ENCODE measurements around the gene PDE8A.

PDE8A gene

GRCh38 chr15:85014932-85015331 lies 33.3 kb downstream of the PDE8A start:
- no peak for DNase-seq

DNA sequence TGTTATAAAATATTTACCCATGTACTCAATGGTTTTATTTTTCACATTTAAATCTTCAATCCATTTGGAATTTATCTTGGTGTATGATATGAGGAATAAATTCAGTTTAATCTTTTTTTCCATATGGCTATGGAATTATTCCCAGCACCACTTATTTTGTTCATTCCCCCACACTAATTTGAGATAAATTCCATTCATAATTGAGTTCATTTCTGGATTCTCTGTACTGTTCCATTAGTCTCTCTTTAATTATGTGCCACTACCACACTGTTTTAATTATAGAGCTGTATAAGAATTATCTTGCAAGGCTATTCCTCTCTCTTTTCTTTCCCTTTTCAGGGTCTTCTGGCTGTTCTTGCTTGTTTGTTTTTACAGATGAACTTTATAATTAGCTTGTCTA lies 34.6 kb downstream of the PDE8A start:
- DNase-seq = no peak

GRCh38 chr15:85019815-85020590 lies 38.3 kb downstream of the PDE8A start:
- no peak for DNase-seq

DNA sequence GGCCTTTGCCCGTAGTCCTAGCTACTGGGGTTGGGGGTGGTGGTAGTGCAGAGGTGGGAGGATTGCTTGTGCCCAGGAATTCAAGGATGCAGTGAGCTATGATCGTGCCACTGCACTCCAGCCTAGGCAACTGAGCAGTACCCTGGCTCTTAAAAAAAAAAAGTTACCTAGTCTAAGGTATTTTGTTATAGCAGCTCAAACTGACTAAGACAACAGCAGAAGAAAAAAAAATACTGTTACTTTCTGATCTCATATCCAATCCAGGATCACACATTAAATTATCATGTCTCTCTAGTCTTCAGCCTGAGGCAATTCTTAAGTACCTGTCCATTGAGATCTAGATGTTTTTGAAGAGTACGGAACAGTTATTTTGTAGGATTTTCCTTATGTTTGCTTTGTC lies 39.8 kb downstream of the PDE8A start:
- no peak for DNase-seq

GRCh38 chr15:85022860-85023403 lies 41.3 kb downstream of the PDE8A start:
- no peak for DNase-seq

- no peak for DNase-seq
These were observed 42.3 kb downstream of the PDE8A start for GRCh38 chr15:85024003-85024402.

DNA sequence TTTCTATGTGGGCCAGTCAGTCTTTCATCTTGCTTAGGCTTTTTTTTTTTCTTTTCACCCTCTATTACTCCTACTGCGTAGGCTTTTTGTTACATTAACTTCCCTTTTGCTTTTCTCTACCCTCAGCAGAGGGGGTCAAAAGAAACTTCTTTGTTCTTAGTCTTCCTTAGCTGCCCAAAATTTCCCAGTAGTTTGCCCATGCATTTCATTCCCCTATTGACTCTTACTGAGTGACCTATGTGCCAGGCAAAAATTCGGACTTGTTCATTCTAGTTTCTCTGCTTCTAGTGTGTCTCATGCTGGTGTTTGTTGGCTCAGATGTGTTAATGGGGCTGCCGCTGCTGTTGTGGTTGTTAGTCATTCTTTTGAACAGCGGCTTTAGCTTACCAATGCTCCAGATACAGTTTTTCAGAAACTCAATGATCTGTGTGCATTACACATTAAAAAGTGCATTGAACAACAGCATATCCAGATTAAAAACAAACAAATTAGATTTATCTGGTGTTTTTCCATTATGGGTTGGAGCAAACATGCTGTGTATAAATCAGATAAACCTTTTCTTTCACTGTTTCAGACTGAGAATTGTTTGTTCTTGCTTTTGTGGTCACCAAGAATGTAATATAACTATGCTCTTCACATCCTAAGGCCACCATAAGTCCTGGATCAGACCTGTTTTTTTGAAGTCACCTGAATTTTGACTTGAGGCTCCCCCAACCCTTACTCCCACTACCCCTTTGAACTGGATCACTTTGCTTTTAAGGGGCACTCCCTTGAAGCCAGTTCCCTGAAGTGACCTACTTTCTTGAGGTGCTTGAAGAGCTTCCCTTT lies 43.1 kb downstream of the PDE8A start:
- no peak for DNase-seq

GRCh38 chr15:85025516-85026251 lies 44.0 kb downstream of the PDE8A start:
- DNase-seq = no peak

DNA sequence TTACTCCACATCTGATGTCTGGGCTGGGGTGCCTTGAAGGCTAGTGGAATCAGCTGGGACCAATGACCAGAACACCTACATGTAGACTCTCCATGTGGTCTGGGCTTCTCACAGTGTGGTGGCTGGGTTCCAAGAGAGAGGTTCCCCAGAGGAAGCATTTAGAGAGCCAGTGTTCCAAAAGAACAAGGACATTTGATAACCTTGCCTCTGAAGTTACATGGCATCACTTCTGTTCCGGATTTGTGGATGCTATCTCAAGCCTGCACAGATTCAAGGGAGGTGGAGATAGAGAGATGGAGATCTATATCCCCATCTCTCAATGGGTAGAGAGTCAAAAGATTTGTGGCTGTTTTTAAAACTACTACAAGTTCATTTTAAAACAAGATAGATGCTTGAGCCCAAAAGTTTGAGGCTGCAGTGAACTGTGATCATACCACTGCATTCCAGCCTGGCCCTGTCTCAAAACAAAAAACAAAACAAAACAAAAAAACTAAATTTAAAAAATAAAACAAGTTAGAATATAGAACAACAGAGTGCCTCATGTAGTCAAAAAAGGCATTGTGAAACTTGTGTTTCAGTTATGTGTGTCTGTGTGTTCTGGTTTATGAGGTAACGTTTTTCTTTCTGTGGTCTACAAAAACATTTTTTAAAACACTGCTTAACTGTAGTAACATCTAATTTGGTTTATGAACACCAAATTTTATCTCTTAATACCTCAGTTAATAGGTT lies 44.8 kb downstream of the PDE8A start:
- DNase-seq = no peak

DNA sequence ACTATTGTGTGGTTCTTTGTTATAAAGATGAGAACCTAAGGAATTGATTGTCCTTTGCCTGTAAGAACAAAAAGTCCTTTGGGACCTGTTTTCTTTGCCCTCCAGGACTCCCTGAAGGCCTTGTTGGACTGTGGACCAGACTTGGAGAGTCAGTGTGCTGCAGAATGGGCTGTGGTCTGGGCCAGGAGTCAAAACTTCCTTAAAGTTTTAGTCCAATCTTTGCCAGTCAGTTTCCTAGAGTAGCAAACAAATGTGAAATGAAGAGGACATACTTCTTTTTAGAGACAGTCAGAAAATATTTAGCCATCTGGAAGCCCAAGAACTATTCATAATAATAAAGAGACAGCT lies 45.4 kb downstream of the PDE8A start:
- DNase-seq = no peak

DNA sequence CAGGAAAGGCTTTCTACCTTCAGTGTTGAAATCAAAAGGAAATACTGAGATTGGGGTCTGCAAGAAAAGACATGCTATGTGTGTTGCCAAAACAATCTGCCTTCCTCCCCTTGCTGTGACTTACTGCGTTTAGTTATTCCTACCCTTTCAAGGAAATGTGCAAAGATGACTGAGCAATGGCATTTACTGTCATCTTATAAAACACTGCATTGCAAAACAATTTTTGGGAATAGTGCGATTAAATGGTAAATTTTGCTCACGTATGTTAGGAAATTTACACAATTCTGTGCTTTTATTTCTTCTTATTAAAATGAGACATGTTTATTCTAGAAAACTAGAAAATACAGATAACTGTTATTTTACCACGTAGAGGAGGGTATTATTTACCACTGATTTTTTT lies 45.8 kb downstream of the PDE8A start:
- DNase-seq = no peak

GRCh38 chr15:85028416-85028815 lies 46.8 kb downstream of the PDE8A start:
- DNase-seq = no peak

DNA sequence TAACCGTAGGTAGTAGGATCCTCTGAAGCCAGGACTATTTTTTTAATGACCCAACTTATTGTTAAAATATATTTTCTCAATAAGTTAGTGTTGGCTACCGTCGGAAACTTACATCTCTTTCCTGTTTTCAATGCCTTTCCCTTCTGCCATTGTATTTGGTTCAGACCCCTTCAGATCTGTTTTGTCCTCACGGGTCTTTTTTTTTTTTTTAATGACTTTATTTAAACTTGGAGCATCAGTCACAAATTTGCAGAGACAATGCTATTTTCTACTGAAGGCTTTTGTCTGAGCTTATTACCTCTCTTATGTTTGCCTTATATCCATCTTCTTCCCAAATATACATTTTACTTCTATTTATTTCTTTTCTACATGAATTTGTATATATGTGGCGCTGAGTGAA lies 47.6 kb downstream of the PDE8A start:
- DNase-seq = no peak

DNA sequence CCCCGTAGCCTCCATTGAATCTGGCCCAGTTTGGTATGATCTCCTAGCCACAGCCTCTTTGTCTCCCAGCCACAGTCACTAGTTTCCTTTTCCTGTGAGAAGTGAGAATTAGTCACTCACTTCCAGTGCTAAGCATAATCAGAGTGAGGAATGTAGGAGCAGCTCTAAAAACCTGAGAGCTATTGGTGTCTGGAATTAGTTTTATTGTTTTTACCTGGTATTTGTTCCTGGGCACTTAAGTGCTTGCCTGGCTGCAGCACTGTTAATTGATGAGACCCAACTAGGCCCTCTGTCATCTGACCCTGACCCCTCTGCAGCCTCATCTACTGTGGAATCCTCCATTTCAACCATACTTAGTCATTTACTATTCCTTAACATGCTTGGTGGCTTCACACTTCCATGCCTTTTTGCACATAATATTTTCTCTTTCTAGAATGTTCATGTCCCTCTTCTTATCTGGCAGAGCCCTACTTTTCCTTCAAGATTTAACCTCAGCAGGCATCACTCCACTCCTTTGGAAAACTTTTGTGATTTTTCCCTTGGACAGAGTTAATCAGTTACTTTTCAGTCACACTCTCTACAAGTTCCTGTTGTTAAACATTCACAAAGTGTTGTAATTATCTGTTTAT lies 48.8 kb downstream of the PDE8A start:
- no peak for DNase-seq

GRCh38 chr15:85031086-85031943 lies 49.7 kb downstream of the PDE8A start:
- no peak for DNase-seq

DNA sequence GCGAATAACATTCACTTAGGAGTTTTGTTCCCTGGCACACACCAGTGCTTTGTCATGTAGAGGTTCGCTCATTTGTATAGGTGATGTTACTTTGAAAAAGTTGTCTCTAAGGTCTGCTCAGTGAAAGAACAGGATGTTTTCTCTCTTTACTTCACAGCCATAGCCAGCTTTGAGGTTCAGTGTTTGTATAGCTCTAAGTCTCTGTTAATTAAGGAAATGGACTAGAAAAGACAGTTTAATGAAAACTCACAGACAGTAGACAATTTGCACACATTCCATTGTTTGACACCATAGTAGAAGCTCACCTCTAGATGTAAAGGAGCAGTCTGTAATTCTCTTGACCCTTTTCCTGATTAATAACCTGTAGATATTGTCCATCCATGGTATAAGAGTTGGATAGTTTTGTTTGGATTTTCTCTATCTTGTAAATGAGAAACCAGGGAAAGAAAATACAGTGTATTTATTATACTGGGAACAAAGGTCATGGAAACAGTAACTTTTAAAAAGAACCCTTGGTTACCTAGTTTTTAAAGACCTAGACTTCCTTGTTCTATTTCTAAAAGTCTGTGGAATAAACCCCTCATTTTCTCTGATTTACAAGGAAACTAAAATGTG lies 50.4 kb downstream of the PDE8A start:
- DNase-seq = no peak

DNA sequence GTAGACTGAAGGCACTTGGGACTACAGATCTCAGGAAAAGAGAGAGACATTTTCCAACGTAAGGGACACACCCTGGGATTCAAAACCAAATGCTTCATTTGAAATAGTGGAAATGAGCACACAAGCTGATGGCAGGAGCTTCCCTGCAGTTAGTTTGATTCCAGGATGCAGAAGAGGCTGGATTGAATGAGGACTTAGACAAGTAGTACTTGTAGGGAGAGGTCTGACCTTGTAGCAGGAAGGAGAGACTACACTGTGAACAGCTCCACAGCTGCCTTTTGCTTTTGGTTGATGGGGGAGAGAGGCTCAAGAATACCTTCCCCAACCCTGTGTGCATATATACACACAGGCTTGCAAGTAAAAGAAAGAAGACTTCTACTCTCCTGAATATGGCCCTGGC lies 51.5 kb downstream of the PDE8A start:
- no peak for DNase-seq

GRCh38 chr15:85034276-85034675 lies 52.6 kb downstream of the PDE8A start:
- no peak for DNase-seq

DNA sequence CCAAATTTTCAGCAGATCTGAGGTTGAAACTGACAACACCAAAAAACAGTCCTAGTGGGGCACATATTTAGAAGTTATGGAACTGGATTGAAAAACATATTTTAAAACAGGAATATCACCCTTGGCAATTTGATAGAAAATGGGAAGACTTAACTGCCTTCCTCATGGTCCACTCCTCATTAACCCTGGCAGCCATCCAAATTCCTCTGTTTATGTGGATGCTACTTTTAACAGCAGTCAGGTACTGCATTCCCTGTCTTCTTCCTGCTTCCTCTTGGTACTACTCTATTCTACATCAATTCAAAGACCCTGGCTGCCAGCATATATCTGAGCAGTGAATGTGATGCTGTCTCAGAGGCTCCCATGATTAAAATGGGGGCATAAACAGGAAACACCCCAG lies 54.3 kb downstream of the PDE8A start:
- DNase-seq = no peak

DNA sequence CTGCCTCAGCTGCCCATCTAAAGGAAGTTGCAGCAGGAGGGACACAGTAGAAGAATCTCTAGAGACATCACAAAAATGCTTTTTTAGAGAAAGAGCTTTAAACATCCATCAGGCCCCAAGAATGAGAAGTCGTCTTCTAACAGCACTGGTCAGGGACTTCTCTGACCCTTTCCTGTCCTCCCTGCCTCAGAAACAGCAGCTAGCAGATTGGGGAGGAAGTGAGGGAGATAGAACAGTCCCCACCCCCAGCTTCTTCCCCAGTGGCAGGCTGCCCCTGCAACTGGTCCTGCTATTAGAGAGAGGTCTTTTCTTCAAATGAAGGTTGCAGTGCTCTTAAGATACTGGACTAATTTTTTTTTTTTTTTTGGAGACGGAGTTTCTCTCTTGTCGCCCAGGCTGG lies 55.1 kb downstream of the PDE8A start:
- DNase-seq = no peak

GRCh38 chr15:85037641-85038040 lies 56.0 kb downstream of the PDE8A start:
- DNase-seq = no peak

Data from stimulated activated naive CD4-positive, alpha-beta T cell treated with Interleukin-2 at 50 U/mL for 16 hours (primary cell).